Ureter (tissue), 1 donor: ENCODE data around the gene DGCR2. TPM values are rescaled to one million over a fixed set of nuclear protein-coding genes. Genes with fewer than 3 reads are reported as not detected.
"Not testable (repeated sequence)": the region's sequence is repeated elsewhere in the genome, so short reads cannot be mapped to it uniquely, and the experiment has no call there.

Experiments
- DNase-seq: peaks from one replicate; pipeline ENCODE4 v3.0.0-alpha.2; 2020; ENCODE audit warnings: low spot score
- total RNA-seq: library from RNA; stranded (reverse); gene quantifications from one replicate; pipeline ENCODE4 v1.2.4, GENCODE V29; 2023
- donor health status: DM: yes; HTN: yes; CAD: no.

Gene DGCR2
- total RNA-seq, 1 donor from 2014 or later, result 68.7 TPM

DNA sequence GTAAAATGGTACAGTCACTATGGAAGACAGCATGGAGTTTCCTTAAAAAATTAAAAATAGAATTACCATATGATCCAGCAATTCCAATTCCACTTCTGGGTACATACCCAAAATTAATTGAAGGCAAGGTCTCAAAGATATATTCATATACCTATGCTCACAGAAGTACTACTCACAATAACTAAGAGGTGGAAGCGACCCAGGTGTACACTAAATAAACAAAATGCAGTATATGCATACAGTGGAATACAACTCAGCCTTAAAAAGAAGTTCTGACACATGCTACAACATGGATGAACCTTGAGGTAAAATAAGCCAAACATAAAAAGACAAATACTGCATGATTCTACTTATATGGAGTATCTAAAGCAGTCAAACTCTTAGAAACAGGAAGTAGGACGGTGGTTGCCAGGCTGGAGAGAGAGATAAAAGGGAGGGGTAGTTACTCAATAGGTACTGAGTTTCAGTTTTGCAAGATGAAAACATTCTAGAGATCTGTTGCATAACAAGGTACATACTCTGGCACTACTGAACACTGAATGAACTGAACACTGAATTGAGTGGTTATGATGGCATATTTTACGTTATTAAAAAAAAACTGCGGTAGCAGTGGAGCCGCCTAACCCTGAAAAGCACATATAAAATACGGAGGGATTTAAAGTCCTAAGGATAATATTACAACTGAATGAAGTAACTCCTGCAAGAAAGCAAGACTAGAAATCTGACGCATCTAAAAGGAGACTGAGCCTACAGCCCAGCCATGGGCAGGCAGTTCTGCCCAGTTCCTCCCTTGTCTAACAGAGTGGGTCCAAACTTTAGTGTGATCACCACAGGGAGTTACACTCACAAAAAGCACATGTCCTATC, 12.8 kb downstream of the DGCR2 start:
- no peak for DNase-seq

DNA sequence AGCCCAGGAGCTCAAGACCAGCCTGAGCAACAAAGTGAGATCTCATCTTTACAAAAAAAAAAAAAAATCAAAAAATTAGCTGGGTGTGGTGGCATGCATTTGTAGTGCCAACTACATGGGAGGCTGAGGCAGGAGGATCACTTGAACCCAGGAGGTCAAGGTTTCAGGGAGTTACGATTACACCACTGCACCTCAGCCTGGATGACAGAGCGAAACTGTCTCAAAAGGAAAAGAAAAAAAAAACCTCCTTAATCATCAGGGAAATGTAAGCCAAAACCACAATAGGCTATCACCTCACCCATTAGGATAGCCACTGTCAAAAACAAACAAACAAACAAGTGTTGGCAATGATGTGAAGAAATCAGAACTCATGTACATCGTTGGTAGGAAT, 13.4 kb downstream of the DGCR2 start:
- DNase-seq, result no peak

DNA sequence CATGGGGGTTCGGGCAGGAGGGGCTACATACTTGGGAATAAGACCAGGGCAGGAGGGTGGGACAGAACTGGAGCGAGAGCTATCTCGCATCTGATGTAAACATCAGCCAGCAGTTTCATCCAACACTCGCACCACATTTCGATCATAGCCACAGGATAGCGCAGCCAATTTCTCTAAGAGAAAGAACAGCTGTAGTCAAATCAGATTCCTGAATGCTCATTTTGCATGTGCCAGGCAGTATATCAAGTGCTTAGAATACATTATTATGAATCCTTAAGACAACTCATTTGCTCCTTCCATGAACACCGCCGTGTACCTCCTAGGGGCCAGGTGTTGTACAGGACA, 14.5 kb downstream of the DGCR2 start:
- no peak for DNase-seq

DNA sequence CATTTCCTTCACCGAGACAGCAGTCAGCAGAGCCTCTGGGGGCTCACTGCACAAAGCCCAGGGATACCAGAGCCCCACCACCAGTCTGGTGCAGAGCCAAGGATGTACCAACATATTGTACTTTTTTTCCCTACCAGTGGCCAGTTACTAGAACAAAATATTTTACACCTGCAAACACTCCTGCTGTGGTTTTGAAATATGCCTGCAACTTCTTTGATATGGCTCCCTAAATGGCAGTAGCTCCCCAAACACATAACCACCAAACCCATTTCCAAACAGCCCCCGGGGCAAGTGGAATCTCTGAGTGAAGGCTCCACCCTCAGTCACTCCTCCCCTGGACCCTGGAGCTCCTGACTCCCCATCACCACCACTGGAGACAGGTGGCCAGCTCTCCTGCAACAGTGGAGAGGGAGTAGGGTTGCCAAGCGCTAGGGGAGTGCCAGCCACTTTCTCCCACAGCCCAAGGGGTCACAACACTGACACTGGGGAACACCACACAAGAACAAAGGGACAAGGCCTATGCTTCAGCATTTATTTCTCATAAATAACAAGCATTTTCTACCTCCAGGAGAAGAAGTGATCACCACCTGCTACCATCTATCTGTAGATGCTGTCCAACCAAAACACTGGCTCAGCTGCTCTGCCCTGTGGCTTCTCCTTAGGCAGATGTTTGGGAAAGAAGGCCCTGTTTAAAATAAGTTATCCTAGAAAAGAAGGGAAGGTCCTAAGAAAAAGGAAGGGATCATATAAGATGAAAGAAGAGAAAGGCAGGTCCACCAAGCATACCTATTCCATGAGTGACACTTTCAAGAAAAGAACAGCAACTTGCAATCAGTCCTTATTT, 15.1 kb downstream of the DGCR2 start:
- DNase-seq, result no peak

DNA sequence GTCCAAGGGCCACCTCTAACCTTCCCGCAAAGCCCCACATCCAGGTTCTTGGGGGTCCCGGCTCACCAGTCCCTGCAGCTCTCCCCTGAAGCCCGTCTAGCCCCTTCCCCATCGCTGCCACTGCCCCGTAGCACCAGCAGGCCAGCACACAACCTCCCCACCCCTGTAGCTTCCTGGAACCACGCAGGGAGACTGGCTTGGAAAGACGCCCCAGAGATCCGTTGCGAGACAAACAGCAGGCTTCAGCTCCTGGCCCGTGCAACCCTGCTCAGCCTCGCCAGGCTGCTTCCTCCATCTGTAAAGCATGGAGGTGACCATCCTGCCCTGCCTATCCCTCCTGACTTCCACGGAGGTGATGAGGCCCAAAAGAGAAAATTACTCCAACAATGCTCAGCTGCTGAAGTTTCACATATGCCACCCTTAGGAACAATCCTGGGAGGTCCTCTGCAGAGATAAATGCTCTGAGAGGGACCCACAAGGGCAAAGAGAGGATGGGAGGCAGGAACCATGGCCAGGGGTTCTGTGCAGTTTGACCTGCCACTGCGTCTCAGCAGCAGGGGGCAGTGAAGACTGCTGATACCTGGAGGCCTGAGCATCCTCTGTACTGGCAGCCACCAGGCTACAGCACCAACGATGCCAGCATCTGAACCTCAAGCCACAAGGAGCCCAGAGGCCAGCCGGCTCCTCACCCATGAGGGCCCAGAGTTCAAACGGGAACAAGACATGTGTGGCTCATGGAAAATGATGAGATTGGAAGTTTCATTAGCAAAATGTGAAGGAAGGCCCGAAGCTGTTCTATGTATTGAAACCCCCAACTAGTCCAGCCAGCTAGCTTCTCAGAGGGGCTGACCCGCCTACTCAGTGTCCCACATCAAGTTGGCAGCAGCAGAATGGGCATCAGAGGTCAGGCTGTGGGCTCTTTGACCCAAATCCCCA, 16.1 kb downstream of the DGCR2 start:
- DNase-seq, result no peak

DNA sequence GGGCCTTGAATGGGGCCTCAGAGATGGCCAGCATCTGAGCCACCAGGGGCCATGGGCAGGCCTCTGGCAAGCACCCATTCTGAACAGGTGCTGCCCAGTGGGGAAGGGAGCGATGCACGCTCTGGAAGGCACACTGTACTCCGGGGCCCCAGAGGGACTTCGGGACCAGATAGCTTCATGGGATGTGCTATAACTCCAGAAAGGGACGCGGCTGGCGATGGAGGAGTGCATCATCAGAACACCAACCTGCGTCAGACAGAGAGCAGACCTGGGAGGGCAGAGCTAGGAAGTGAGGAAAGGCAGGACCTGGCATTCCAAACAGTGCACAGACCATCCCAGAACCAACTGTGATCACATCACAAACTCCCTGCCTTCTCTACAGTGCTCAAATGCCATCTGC, 16.8 kb downstream of the DGCR2 start:
- no peak for DNase-seq

DNA sequence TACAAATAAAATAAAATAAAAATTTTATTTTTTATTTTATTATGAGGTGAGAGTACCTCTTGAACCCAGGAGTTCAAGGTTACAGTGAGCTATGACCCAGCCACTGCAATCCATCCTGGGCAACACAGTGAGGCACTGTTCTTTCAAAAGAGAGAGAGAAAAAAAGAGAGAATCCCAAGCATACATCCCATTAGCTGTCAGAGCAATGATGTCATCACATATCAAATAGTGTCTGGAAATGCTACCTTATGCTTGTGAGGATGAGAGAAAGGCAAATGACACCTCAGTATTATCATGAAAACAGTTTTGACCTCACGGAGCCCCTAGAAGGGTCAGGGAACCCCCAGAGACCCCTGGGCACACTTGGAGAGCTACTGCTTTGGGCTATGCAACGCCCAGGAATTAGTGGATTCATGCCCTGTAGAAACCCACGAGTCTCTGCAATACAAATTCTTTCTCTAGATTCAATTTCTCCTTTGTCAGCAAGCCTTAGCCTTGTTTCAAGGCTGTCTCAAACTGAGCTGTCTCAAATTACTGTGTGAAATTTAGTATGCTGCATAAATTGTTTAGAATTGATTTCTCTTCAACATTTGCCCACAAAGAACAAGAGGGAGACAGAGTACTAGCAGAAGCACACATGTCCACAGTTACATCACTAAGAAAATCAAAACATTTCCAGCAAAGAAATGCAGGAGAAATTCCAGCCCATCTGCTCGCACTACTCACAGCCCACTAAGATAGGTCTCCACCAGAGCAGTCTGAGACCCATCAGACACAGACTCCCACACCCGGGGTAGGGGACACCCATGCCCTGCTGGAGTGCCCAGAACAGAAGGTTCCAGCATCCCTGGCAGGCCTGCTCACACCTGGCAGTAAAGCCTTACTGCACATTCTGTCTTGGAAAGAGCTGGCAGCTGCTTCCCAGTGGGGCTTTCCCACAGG, 18.1 kb downstream of the DGCR2 start:
- DNase-seq, result no peak

DNA sequence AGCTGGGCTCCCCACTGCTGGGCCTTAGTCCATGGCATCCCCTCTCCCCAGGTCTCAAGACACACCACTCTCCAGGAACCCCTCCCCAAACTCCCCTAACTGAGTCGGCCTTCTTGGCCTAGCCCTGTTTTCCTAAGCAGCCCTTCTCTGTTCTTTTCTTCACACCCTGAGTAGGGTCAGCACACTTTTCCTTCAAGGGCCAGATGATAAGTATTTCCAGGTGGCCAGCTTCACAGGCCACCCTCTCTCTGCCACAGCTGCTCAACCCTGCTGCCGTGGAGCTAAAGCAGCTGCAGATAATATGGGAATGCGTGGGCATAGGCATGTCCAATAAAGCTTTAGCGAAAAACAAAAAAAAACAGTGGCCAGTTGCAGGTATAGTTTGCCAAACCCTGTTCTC, 24.1 kb downstream of the DGCR2 start:
- no peak for DNase-seq

DNA sequence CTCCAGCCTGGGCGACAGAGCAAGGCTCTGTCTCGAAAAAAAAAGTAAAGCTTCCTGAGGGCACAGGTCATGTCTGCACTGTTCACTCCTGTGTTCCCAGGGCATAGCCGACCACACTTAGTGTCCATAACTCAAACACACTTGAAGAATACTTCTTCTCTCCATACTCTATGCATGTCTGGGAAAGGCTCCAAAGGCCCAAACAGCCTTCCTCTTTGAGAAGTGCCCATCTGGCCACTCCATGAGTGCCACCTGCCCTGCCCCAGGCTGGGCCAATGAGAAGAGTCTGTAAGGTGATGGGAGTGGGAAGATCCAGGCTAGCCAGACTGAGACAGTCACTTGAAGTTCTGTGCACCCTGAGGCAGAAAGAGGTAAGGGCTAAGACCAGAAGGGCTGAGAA, 24.7 kb downstream of the DGCR2 start:
- no peak for DNase-seq

DNA sequence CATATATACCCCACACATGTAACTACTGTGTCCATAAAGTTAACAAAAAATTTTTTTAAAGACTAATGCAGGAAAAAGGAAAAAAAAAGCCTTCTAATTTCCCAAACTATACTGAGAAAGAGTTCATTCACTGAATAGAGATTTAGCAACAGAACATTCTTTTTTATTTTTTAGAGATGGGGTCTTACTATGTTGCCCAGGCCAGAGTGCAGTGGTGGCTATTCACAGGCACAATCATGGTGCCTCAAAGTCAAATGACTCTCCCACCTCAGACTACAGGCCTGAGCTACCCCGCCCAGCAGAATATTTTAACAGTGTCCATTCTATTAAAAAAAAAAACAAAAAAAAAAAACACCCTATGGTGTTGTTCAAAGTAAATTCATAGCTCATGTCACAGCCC, 25.7 kb downstream of the DGCR2 start:
- DNase-seq, result no peak

DNA sequence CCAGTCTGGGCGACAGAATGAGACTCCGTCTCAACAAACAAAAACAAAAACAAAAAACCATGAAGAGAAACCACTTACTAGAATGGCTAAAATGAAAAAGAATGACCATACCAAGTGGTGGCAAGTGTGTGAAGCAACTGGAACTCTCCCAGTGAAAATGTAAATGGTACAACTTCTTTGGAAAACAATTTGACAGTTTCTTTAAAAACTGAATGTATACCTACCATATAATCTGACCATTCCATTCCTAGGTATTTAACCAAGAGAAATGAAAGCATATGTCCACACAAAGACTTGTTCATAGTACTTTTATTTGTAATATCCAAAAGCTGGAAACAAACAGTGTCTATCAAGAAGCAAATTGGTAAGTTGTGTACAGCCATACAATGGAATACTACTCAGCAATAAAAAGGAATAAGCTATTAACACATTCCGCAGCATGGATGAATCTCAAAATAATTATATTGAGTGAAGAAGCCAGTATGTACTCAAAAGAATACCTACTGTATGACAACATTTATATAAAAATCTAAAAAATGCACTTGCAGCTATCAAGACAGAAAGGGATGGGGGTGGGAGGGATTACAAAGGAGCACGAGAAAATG, 27.7 kb downstream of the DGCR2 start:
- no peak for DNase-seq

DNA sequence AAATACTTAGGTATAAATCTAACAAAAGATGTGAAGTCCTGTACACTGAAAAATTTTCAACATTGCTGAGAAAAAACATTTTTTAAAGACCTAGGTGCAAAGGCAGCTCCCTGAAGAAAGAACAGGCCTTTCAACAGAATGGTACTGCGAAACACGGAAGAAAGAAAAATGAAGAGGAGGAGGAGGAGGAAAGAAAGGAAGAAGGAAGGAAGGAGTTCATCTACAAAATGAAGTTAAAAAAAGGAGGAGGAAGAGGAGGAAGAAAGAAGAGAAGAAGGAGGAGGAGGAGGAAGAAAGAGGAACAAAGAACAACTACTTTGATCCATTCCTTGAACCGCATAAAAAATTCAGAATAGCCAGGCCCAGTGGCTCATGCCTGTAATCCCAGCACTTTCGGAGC, 29.5 kb downstream of the DGCR2 start:
- DNase-seq, result no peak

DNA sequence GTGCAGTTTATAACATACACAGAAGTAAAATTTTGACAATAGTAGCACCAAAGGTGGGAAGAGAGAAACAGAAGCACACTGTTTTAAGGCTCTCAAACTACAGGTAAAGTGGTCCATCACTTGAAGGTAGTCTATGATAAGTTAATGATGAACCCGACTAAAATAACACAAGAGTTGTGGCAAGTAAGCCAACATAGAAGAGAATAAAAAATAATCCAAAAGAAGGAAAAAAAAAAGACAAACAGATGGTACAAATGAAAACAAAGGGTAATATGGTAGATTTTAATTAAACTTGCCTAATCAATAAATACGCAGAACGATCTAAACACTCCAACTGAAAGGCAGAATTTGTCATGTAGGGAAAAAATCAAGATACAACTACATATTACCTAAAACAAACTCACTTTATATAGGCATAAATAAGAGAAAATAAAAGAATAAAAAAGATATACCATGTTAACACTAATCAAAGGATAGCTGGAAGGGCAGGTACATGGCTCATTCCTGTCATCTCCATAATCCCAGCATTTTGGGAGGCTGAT, 31.6 kb downstream of the DGCR2 start:
- no peak for DNase-seq

DNA sequence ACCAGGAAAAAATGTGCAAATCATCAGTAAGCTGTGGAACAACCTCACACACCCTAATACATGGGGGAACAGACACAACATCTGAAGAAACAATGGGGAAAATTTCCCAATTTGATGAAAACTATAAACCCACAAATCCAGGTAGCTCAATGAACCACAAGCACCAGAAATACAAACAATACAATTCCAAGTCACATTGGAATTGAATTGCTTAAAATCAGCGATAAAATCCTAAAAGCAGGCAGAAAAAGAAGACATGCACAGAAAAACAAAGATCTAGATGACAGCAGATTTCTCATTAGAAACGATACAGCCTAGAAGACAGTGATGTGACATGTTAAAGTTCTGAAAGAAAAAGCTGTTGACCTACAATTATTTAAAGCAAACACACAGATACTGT, 32.0 kb downstream of the DGCR2 start:
- no peak for DNase-seq

DNA sequence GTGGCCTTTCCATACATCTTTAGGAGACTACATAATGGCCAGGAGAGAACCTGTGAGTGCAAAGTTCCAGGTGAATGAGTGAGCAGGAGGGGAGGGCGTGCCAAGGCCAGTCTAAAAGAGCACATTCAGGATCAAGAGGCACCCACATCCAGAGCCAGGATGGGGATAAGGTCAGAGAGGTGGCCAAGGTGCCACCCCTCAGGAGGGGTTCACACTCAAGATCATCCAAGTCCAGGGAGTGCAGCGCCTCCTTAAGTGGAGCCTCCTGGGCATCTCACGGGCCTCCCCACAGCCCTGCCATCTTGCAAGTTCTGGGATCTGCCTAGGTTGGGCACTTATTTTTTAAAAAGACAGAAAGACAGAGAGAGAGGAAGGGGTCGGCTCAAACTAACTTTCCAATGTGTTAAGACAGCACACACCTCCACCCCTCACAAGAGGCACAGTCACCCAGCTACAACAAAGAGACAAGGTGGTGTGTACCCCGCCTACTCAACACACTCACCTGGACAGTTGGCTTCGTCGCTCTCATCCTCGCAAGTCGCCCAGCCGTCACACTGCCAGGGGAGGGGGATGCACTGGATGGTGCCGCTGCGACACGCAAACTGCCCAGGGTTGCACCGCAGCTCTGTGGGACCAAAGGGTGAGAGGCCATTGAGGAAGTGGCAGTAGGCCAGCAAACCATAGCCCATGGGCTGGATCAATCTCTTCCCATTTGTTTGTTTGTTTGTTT, 33.2 kb downstream of the DGCR2 start:
- no peak for DNase-seq

DNA sequence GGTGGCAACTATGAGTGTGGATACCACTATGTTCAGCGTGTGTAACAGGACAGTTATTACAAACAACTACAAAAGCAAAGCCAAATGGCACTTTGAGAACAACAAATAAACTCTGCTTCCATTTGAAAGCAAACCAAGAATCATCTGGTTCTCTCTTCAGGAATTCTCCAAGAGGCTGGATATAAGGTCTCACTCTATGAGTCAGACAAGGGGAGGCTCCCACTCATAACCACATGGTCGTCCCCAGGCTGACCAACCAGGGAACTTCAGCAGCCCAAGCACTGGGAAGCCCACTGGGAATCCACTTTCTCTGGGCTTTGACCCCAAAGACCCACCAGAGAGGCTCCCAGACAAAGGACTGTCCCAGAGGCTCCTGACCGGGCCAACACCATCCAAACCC, 35.3 kb downstream of the DGCR2 start:
- DNase-seq, result no peak

DNA sequence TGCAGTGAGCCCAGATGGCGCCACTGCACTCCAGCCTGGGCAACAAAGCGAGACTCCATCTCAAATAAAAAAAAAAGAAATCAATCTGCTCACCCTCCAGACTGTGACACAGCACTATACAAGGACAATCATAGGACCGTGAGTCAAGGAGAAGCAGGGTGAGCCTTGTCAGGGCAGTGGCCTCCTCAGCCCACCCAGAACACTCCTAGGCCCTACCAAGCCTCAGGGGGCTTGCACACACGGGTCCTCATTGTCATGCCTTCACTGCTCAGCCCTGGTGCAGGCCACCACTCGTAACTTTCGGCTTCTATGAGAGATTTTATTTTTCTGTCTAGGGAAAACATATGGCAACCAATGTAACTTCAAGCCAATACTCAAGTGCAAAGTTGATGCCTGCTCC, 35.8 kb downstream of the DGCR2 start:
- DNase-seq, result no peak

DNA sequence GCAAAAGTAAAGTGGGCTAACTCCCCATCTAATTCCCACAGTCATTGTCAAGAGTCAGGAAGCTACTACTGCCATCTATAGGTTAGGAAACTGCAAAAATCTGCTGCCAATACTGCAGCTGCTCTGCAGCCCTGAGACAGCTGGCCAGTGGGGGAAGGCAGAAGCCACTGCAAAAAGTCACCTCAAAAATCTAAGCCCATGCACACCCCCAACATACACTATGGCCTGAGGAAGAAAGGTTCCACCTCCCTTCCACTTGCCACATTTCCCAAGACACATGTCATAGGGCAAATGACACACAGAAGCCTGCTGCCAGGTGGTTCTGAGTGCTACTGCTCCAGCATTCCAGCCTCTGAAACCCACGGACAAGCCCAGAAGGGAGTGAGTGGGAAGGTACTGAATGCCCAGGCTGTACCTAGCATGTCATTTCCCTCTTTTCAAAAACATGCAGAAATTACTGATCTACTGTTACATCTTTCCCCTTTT, 36.9 kb downstream of the DGCR2 start:
- DNase-seq, result no peak

DNA sequence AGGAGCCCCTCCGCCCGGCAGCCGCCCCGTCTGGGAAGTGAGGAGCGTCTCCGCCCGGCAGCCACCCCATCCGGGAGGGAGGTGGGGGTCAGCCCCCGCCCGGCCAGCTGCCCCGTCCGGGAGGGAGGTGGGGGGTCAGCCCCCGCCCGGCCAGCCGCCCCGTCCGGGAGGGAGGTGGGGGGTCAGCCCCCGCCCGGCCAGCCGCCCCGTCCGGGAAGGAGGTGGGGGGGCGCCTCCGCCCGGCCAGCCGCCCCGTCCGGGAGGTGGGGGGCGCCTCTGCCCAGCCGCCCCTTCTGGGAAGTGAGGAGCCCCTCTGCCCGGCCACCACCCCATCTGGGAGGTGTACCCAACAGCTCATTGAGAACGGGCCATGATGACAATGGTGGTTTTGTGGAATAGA, 37.6 kb downstream of the DGCR2 start:
- DNase-seq, result not testable (repeated sequence)
